HG03571 (cell line): ENCODE results near the gene SIM2.
"Not testable (repeated sequence)": the region's sequence is repeated elsewhere in the genome, so short reads cannot be mapped to it uniquely, and the experiment has no call there.

Experiments
- ATAC-seq: cut with Tn5 transposase; IDR thresholded peaks from one replicate; pipeline ENCODE4 v1.9.1; 2021; ENCODE audit not compliant: unreplicated experiment

The SIM2 gene, protein sequence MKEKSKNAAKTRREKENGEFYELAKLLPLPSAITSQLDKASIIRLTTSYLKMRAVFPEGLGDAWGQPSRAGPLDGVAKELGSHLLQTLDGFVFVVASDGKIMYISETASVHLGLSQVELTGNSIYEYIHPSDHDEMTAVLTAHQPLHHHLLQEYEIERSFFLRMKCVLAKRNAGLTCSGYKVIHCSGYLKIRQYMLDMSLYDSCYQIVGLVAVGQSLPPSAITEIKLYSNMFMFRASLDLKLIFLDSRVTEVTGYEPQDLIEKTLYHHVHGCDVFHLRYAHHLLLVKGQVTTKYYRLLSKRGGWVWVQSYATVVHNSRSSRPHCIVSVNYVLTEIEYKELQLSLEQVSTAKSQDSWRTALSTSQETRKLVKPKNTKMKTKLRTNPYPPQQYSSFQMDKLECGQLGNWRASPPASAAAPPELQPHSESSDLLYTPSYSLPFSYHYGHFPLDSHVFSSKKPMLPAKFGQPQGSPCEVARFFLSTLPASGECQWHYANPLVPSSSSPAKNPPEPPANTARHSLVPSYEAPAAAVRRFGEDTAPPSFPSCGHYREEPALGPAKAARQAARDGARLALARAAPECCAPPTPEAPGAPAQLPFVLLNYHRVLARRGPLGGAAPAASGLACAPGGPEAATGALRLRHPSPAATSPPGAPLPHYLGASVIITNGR

DNA sequence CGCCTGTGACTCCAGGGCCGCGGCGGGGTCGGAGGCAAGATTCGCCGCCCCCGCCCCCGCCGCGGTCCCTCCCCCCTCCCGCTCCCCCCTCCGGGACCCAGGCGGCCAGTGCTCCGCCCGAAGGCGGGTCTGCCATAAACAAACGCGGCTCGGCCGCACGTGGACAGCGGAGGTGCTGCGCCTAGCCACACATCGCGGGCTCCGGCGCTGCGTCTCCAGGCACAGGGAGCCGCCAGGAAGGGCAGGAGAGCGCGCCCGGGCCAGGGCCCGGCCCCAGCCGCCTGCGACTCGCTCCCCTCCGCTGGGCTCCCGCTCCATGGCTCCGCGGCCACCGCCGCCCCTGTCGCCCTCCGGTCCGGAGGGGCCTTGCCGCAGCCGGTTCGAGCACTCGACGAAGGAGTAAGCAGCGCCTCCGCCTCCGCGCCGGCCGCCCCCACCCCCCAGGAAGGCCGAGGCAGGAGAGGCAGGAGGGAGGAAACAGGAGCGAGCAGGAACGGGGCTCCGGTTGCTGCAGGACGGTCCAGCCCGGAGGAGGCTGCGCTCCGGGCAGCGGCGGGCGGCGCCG, at the start of gene SIM2:
Gene SIM2, plus strand, starts transcription at position 135 of the 565 bp plus-strand sequence. CDS start 632 bp downstream, outside the sequence.
- no peak for ATAC-seq

GRCh38 chr21:36654324-36654723, 44.6 kb upstream of the SIM2 start:
- no peak for ATAC-seq

DNA sequence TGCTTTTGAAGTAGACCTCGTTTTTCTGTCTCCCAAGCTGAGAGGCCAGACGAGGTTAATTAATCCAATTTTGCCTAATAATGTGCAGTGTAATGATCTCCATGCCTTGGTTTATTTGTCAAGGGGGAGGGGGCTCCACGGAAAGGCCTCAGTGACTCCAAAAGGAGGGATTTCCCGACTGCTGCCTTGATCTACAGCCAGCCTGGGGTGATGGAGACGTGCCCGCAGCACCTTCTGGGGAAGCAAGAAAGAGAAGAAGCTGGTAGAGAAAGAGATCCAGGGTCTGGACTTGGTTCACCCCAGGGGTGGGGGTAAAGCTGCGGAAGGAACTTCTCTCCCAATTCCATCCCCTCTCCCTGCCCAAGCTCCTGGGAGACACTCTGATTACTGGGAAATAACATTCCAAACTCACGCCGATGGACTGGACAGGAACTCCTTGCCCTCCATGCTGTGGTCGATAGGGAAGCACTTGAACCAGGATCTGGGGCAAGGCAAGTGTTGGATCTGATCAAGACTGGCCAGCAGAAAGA, 44.1 kb upstream of the SIM2 start:
- ATAC-seq: no peak

GRCh38 chr21:36656138-36656537, 42.8 kb upstream of the SIM2 start:
- ATAC-seq: no peak

GRCh38 chr21:36657290-36657689, 41.6 kb upstream of the SIM2 start:
- not testable (repeated sequence) for ATAC-seq

- no peak for ATAC-seq
Observed at GRCh38 chr21:36657999-36658398, 40.9 kb upstream of the SIM2 start.

GRCh38 chr21:36658926-36659325, 40.0 kb upstream of the SIM2 start:
- ATAC-seq: no peak

DNA sequence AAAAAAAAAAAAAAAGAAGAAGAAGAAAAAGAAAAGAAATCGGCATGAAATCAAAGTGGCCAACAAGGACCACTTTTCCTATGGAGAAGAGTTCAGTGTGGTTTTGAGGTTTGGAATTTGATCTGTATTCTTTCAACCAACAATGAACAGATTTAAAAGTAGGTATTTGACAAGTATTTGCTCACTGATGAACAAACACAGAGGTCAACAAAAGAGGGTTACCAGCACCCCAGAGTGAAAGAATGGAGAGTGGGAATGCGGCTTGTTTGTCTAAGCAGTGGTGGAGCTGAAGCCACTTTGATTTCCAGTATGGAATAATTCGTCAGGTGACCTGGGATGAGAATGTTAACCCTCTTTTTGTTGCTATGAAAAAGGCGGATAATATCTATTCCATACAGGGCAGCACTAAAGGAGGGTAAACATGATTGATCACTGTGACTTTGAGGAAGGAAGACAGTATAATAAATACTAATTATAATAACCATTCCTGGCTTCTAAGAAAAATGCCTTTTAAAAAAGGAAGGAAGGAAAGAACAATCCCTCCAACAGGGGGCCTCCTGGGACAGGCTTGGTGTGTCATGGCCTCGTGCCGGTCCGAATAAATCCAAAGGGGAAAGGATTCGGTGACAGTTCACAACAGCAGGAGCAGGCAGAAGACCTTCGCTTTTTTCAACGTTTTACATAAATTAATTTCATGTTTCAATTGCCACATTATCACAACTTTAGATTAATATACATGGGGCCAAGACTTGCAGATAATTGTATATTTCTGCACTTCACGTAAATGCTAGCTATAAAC, 37.2 kb upstream of the SIM2 start:
- no peak for ATAC-seq

- no peak for ATAC-seq
Observed at GRCh38 chr21:36663033-36663855, 35.7 kb upstream of the SIM2 start.

GRCh38 chr21:36664662-36664990, 34.3 kb upstream of the SIM2 start:
- no peak for ATAC-seq

DNA sequence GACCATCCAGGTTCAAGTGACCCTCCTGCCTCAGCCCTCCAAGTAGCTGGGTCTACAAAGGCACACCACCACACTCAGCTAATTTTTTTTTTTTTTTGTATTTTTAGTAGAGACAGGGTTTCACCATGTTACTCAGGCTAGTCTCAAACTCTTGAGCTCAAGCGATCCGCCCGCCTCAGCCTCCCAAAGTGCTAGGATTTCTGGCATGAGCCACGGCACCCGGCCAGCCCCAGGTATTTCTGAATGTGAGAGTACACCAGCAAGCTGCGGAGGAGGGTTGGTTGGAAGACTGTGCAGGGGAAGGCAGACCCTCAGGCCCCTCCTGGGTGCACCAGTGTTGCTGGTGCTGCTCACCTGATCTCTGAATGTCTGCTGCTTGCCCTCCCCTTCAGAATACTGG, 33.1 kb upstream of the SIM2 start:
- ATAC-seq: no peak

DNA sequence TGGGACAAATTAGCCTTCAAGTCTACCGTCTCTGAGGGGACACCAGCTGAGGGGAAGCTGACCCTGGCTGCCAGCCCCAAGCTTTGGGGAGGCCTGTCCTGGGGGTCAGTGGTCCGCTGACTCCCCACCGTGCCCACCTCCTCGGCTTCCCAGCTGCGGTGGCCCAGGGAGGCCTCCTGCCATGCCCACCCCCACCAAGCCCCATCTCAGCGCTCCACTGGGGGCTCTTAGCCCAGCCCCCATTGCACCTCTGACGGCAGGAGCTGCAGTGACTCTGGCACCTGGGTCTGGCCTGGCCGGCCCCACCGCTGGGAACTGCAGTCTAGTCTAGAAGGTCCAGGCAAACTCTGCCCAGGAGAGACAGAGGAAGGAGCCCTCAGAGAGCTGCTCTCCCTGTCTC, 30.2 kb upstream of the SIM2 start:
- no peak for ATAC-seq

GRCh38 chr21:36671836-36672235, 27.1 kb upstream of the SIM2 start:
- ATAC-seq: no peak

DNA sequence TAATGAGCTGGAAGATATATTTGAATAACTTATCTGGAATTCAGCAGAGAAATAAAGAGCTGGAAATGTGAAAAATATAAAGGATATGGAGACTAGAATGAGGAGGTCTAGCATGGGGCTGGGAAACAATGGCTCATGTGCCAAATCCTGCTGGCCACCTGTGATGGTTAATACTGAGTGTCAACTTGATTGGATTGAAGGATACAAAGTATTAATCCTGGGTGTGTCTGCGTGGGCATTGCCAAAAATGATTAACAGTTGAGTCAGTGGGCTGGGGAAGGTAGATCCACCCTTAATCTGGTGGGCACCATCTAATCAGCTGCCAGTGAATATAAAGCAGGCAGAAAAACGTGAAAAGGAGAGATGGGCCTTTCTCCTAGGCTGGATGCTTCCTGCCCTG, 26.6 kb upstream of the SIM2 start:
- ATAC-seq: not testable (repeated sequence)

GRCh38 chr21:36672737-36673136, 26.2 kb upstream of the SIM2 start:
- ATAC-seq: no peak

DNA sequence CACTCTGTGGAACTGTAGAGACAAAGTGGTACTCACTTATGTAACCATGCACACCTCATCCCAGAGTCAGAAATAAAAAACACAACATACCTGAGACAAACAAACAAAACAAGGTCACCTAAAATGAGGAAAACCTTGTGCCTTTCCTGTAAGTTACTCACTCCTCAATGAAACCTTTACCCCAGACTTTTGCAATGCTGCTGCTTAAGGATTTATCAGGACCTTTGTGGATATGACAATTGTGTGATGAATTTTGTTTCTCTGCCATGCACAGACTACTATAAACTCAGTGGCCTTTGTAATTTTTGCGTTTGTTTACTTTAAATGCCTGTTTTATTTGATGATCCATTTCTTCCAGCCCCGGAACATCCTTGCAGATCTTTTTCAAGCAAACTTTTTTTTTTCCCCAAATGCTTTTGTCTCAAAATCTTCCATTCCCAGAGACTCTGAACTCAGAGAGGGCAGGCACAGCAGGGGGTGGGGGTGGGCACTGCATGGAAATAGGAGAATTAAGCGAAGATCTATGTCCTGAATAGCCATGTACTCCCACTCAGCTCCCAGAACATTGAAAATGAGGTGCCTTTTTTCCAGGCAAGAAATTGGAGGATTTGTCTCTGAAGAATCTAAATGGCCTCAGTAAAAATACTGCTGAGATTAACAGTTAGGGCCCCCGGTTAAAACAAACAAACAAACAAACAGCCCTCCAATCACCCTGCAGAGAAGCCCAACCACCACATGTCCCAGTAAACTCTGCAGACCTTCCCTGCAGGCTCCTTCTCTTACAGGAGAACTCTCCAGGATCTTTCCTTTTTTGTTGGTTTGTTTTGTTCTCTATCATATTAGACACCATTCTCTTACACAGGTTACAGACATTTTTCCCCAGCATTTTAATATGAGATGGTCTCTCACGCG, 22.6 kb upstream of the SIM2 start:
- no peak for ATAC-seq

GRCh38 chr21:36677443-36677842, 21.5 kb upstream of the SIM2 start:
- ATAC-seq: no peak

DNA sequence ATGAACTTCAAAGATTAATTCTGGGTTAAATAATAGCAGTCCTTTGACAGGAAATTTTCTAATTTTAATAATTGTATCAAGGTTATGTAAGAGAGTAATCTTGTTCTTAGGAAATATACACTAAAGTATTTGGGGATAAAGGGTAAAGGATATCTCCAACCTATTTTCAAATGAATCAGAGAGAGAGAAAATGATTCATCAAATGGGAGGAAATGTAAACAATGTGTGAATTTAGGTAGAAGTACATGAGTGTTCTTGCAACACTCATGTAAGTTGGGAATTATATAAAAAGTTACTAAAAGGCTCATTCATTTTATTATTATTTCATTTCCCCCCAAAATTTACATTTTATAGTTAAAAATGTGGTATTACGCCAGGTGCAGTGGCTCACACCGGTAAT, 20.4 kb upstream of the SIM2 start:
- ATAC-seq: no peak

- no peak for ATAC-seq
Observed at GRCh38 chr21:36681117-36681631, 17.7 kb upstream of the SIM2 start.
